Neutrophil (primary cell): ENCODE data around the gene TXNRD3.

Experiments
- H3K27ac ChIP-seq: fragments of 200-600 bp; sonication (generic); 2 replicates; pipeline ENCODE4 v1.5.1; 2016; ENCODE audit warnings: mild to moderate bottlenecking, moderate library complexity
- H3K27me3 ChIP-seq: fragments of 200-600 bp; sonication (generic); 2 replicates; pipeline ENCODE4 v1.6.0; 2016; ENCODE audit warnings: mild to moderate bottlenecking
- H3K36me3 ChIP-seq: fragments of 200-600 bp; sonication (generic); 2 replicates; pipeline ENCODE4 v1.5.1; 2017
- H3K4me1 ChIP-seq, 2 experiments: fragments of 200-600 bp in 1 of 2; sonication (generic) in 1 of 2; 1 replicate in 1 of 2; 2 replicates in 1 of 2; pipeline versions ENCODE4 v1.5.1 to v1.6.1; 2013 to 2016; ENCODE audit warnings: low read depth in 1 of 2, low read length in 1 of 2, mild to moderate bottlenecking in 1 of 2, moderate library complexity in 1 of 2; ENCODE audit not compliant: control insufficient read depth in 1 of 2, insufficient read depth in 1 of 2
- H3K4me3 ChIP-seq, 2 experiments: fragments of 200-600 bp in 1 of 2; sonication (generic) in 1 of 2; 1 replicate in 1 of 2; 2 replicates in 1 of 2; pipeline ENCODE4 v1.5.1; 2013 to 2016; ENCODE audit warnings: low read depth in 1 of 2, low read length in 1 of 2, mild to moderate bottlenecking in 1 of 2, moderate library complexity in 1 of 2
- H3K9me3 ChIP-seq: fragments of 200-600 bp; sonication (generic); 2 replicates; pipeline ENCODE4 v1.5.1; 2016
- CTCF ChIP-seq: fragments of 200-600 bp; sonication (generic); IDR thresholded peaks from 2 replicates; pipeline ENCODE4 v1.5.1; 2016; ENCODE audit warnings: antibody characterized with exemption

Gene TXNRD3

GRCh38 chr3:126557415-126557745 is 97.5 kb downstream of the TXNRD3 start:
- H3K27me3 ChIP-seq: no peaks in the 10 kb centered on the region
- no peaks in the 10 kb centered on the region for H3K4me1 ChIP-seq
- TF ChIP-seq CTCF: no peak

More at GRCh38 chr3:126557415-126557745, 97.5 kb downstream of the TXNRD3 start:
- H3K36me3 ChIP-seq: no peaks in the 10 kb centered on the region
- no peaks in the 10 kb centered on the region for H3K9me3 ChIP-seq
- no peak overlapping the region for H3K27ac ChIP-seq
- H3K4me3 ChIP-seq: no peak overlapping the region
